A204.1 (cell line): ENCODE measurements around the gene KCNJ16.

Experiments used
- FAIRE-seq: peaks from 2 replicates; lab custom pipeline; 2012; peaks lifted over from hg19 to GRCh38; lab: Jason Lieb, UNC

Gene KCNJ16

DNA sequence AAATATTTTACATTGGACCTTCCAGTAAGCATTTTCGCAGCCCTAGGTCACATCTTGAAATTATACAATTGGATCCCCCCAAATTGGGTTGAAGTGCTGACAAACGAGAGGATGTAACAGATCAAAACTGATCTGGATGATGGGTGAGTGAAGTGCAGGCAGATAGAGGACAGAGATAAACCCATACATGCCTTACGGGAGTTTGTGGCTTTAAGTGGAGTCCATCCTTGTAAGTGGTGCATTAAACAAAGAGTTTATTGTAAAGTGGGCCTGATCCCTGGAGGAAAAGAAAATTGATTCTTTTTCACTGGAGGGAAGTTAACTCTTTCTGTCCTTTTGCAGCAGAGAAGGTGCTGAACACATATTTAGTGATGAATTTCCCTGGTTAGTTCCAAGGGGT is 55.3 kb downstream of the KCNJ16 start:
- FAIRE-seq: no peak

DNA sequence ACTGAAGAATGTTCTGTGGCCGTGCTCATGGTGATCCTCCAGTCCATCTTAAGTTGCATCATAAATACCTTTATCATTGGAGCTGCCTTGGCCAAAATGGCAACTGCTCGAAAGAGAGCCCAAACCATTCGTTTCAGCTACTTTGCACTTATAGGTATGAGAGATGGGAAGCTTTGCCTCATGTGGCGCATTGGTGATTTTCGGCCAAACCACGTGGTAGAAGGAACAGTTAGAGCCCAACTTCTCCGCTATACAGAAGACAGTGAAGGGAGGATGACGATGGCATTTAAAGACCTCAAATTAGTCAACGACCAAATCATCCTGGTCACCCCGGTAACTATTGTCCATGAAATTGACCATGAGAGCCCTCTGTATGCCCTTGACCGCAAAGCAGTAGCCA is 57.5 kb downstream of the KCNJ16 start:
- FAIRE-seq: no peak

DNA sequence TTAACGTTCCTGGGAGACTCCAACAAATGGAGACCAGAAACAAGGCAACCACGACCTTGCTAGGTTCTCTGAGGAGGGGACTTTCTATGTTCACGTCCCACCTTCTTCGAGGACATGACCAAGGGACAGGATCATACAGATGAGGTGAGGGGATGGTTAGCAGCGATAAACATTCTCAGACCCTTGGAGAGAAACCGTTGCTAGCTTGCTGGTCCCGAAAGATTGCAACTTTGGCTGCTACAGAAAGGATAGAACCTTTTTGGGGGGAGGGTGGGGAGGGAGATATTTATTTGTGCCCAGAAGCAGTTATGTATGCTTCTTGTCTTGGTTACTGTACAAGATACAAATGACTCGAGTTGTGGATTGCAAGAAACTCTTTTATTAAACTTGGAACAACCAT is 59.0 kb downstream of the KCNJ16 start:
- FAIRE-seq: no peak

DNA sequence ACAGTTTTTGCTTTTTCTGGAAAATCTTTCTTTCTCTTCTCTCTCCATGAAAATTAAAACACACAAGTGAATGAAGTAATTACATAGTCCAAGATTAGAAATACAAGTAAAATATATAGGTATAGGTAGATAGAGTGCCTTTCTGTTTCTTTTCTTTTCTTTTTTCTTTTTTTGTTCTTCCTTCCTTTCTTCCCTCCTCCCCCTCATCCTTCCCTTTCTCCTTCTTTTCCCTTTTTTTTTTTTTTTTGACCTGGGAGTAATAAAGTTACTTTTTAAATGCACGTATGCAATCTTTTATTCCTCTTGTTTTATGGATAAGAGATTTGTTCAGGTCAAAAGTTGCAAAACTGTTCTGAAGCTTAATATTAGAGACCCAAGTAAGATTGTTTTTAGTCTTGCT is 59.8 kb downstream of the KCNJ16 start:
- FAIRE-seq: no peak

DNA sequence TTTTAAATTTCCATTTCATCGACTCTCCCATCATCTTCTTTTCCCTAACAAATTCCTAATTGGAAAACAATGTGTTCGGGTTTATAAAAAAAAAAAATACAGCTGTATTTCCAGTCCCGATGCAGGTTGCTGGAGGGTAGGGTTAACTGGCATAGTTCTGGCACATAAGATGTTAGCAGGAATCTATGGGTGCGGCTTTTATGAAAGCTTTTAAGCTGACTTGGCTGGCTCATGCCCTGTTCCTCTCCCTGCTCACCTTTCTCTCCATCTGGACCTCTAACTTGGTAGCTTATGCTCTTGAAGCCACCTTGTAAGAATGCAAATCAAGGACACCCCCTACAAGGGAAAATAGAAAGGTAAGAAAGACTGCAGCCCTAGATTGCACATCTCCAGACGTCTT is 61.1 kb downstream of the KCNJ16 start:
- FAIRE-seq: no peak

DNA sequence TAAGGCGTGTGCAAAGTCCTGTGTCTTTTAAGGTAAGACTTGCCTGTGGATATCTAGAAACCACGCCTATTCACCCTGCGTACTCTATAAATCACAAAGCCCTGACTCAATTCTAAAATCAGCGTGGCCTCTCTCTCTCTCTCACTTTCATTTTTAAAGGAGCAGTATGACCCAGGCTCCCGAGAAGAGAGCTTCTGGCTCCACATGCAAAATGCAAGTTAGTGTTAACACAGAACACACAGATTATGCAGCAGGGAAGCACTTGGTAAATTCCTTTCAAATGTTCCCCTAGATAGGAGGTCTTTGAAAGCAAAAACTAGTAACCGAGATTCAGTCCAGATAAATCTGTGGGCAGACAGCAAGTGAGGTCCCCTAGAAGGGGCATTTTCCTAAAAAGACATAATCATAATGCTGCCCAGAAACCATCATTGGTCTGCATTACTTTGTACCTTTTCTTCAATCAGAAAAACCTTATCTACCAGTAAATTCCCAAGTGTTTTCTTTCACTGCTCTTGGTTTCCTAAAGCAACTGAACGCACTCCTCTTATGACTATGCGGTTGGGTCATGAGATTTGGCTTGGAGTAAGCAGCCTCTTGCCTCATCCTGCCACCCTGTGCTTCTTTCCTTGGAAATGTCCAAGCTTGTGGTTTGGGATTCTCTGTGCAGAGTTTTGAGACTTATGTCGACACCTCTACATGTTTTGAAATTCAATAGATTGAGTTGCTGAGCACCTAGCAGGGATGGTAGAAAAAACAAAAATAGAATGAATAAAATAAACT is 62.6 kb downstream of the KCNJ16 start:
- no peak for FAIRE-seq

DNA sequence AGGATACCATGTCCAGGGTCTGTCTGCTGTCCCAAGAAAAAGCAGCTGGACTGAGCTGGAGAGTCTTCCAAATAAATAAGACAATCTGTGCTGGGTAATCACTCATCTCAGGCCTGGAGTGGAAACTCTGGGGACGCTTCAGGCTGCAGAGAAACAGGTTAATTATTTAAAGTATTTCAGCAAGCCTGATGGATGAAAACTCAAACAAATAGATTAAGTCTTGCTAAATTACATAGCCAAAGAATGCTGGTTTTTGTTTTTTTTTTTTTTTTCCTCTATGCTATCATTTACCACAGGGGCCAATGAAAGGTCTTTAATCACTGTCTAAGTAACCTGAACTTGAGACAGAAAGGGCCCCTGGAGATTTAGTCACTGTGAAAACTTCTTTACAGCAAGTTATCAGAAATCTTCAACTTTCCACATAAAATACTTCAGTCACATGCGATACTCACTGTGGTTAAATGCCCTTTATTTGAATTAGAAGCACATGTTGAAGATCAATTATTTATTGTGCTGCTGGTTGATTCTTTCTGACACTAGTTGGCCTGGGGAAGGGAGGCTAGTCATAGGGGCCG is 63.4 kb downstream of the KCNJ16 start:
- no peak for FAIRE-seq

DNA sequence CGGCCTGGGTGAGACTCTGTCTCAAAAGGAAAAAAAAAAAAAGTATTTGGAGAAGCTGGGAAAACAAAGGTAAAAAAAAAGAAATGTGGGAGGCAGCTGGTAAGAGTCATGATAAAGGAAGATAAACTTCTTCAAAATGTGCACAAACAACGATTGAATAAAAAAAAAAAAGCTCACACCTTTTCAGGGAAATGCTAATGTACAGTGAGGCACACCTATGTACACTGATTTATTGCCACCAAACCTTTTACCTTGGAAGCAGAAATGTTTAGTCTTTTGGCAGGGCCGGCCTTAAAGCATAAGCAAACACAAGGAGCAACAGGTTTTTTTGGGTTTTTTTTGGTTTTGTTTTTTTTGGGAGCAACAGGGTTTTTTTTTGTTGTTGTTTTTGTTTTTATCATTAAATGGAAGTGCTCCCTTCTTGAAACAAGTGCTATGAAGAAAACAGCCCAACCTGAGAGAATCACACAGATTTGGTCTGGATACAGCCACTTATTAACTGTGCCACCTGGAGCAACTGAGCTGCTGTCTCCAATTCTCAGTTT is 64.5 kb downstream of the KCNJ16 start:
- FAIRE-seq: no peak

DNA sequence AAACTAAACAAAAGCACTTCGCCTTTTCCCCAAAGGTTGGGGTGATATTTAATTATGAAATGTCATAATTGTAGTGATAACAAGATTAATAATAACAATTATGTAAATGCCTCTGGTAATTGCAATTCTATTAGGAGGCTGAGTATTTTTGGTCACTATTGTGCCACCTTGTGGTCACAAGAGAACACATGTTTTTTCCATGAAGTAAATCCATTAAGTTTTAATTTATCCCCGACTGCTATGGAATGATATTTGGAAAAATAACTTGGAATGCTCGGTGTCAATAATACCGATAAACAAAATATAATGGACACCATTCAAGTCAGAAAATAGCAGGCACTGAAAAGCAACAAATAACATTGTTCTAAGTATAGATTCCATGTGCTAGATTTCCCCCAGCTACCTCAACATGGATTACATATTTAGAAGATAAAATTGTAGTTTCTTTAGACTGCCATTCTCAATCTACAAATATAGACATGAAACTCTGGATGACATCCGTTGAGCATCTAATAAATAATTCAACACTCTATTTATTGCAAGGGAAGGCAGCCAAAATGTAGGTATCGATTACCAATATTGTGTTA is 69.3 kb downstream of the KCNJ16 start:
- FAIRE-seq: peak; percentile 90

DNA sequence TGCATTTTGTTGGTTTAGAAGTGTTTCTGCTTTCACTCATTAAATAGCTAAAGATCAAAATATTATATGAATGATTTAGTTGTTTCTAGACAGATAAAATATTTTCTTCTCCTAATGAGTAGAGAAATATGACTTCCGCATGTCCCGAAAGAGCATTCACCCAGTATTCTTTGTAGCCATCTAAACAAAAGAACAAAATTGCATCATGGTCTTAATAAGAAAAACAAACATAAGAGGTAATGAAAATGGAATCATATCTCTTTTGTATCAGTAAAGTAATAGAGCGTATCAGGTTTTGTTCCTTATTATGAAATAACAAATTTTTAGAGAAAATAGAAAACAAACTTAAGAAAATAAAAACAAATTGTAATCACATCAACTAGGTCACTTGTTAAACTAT is 78.2 kb downstream of the KCNJ16 start:
- no peak for FAIRE-seq

DNA sequence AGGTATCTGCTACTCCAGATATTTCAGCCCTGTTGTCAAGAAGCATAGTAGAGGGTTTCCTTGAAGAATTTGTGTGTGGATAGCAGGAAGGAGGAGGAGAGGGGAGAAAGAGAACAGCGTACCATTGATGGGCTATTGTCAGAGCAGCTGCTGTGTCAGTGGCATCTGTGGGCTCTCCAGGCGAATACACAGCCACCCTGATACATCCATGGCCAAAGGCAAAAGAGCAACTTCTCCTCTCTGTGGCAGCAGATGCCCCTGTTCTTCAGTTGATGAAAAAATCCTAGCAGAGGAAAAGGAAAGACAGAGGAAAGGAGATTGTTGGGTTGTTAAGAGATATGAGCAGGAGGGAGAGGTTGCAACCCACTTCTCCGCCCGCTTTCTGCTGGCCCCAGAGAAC is 82.1 kb downstream of the KCNJ16 start:
- FAIRE-seq: no peak

DNA sequence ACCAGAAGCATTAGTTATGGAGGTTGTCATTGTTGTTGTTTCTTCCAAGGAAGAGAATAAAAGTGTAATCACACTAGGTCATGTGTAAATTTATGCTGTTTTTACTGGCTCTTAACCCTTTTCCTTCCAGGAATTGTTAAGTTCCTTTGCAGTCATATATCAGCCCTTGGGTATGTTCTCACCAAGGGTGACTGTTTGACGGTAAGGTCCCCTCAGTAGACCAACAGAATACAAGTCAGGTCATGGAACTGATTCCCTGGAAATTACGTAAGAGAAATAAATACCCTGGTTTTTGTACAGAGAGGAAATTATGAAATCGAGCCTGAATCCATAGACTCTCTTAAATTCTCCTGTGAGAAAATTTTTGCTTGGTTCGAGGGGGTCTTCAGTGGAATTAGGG is 83.2 kb downstream of the KCNJ16 start:
- FAIRE-seq: no peak

DNA sequence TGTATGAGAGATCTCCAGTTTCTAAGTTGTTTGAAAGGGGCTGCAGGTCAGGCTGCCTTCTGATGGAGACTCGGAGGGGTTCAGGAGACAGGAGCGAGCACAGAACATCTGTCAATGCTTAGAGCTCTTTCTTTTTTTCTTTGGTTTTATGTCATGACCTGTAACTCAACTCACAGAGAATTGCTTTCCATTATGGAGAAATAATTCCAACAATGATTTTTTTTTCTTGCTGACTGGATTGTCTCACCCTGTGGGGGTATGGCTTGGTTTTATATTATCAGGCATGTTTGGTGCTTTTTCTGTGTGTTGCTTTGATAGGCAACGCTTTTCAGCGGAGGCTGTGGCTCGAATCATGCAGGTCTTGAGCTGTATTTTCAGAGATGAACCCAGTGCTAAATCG is 83.6 kb downstream of the KCNJ16 start:
- no peak for FAIRE-seq

DNA sequence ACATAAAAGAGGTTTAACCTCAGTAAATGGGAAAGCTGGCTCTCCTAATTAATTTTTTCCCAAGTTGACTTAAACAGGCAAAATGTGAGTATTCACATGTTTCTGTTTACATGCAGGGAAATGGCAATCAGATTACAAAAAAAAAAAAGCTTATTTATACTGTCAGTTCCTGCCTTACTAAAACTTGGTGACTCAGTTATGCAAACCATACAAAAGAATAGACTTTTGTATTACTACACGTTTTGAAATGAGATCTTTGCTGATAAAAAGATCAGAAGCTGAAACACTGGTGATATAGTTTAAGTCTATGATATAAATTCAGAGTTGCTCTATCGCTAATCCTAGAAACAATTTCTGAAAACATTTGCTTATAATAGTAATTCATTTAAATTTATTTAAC is 85.0 kb downstream of the KCNJ16 start:
- FAIRE-seq: no peak

DNA sequence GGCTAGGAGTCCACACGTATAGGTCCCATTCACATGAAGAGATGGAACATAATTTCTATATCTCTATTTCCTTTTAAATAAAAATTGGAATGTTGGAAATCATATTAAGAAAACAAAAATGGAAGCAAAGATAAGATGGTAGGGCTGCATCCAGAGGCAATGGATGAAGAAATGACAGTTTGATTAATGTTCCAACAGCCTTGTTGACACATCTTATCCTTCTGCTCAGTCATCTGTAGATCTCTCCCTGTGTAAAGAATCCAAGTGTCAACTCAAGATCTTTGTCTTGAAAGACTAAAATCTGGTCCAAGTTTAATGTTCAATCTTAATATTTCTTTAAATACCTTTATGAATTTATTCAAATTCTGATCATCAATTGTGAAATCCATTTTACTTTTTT is 86.5 kb downstream of the KCNJ16 start:
- no peak for FAIRE-seq

DNA sequence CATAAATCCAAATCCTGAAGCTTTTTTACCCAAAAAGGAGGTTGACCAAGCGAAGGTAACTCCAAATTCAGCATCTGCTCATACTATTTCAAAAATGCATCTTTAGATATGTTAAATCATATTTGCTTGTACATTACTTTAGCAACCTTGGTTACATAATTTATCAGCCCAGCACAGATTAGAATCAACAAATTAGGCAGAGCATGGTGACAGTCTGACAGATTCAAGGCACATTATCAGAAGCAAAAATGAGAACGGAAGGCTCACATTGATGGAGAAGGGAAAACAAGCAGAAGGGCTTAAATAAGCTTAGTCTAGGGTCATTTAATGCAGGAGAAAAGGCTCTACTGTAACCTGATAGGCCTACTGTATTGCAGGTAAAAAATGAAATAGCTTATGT is 90.4 kb downstream of the KCNJ16 start:
- no peak for FAIRE-seq

DNA sequence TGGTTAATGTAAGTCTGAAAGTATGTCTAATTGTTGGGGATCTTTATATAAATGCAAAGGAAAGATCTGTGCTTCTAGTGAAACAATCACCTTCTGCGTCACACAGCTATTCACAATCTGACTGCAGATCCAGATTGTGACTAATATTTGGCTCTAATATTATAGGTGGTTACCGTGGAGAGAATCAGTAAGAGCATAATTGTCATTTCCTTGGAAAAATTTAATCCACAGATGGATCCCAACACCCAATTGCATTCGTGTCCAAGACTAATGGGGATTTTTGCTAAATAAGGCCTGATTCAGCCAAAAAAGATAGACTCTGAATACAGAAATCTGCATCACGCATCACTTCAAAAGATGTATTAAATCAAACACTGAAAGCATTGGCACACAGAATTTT is 91.6 kb downstream of the KCNJ16 start:
- no peak for FAIRE-seq

DNA sequence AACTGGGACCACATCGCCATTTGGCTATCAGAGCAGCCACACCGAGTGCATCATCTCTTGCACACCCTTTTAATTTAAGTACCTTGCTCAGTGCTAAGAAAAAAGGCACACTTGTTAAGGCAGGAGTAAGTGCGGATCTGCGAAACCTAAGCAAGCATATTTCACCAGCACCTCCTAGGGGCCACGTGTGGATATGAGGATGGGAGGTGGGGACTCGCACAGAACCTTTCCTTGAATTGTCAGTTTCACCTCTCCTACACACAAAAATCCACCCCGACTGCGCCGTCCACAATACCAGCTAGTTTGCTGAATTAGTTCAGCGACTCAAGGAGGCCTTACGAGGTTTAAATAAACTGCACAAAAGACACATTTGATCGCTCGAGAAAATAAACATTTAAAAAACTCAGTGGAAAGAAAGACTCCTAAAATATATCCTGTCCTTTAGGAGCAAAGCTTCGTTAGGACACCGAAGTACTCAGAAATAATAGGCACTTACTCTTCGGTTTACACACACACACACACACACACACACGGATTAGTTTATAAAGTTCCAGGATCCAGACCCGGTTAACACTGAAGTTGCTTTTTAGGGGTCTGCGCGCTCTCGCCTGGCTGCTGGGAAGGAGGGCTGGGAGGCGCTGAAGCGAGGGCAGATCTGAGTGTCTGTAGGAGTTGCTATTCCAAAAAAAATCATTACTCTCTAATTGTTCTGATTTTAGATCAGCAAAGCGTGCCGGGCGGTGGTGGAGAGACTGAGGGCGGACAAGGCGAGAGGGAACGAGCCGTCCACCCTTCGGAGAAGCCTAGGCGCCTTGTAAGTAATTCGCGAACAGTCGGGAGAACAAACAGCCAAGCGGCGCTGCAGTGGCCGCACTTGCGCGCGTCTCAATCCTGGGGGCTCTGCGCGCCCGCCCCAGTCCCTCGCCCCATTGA is 93.3 kb downstream of the KCNJ16 start:
- no peak for FAIRE-seq

DNA sequence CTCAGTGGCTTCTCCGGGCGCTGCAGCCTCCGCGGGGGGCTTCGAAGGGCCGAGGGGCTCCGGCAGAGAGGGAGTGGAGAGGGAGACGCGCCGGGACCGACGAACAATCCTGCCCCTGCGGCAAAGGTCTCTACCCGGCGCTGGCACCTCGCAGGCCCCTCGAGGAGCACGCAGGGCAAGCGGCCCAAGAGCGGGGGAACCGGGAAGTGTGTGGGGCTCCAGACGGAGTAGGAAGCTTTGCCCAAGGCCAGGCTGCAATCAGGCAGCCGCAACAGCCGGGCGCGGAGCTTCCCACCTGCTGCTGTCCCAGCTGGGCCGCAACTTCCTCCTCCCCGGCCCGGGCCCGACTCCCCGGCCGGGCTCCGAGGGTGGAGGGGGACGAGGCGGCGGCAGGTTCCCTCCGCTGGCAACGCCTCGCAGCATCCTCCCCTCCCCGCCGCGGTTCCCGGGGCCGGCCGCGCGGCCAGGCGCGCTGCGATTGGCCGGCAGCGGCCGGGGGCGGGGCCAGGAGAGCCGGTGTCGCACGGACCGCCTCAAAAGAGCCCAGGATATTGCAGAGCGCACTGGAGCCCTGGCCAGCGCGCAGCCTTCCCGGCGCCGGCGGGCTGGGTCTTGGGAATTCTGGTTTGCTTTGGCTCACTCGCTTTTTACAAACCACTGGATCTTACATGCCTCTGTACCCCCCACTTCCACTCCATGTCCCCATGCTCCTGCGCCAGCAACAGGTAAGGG is 94.1 kb downstream of the KCNJ16 start, which contains the start of gene KCNJ2:
Gene KCNJ2 (plus strand): TSS at position 556 of the 732 bp plus-strand sequence. CDS start 5,508 bp downstream, outside the sequence.
- no peak for FAIRE-seq

DNA sequence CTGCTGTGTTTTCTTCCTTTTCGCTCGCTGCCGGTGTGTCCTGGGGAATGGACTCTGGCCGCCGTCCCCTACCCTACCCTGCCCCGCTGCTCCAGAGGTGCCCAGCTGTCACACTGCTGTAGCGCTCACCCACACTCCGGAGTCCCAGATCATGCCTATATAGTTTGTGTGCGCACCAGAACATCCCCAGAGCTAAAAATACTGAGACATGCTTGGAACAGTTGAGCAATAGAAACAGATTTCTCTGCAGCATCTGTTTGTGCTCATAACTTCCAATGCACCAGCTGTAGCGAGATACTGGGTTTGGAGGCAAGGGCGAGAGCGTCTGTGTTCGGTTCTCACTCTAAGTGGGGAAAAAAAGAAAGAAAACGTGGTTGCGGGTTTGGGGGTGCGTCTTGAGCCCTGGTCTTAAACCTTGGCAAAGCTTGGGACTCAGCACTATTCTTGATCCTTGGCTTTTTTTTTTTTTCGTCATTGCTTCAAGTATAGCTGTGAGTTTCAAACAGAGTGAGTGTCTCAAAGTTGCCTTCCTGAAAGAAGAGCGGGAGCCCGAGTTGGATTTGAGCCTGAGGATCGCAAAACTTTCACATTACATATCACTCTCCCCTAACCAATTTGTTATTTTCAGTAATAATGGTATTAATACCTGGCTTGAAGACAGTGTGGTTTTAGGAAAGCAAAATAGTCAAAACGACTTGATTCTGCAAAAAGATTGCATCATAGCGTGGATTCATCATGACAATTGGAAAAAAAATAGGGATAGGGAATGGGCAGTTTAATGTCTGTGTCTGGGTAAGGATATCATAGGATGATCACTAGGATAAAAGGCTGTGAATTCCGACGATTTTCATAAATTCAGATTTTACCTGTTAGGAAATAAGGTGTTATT is 94.9 kb downstream of the KCNJ16 start:
- FAIRE-seq: no peak

DNA sequence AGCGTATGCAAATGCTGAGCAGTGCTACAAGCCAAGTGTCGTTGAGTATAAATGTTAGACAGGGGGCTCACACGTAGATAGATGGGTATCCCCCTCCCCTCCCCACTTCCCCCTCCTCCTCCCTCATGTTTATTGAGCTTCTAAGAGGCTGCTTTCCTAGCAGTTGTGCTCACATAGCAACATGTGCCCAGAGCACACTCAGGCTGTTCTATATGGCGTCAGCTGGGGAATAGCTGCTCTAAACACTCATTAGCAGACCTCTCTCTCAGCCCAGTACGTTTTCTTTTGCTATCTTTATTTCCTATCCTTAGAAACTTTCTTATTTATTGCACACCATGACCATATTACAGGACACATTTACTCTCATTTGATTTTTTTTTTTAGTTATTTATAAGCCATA is 96.1 kb downstream of the KCNJ16 start:
- no peak for FAIRE-seq
